NB4 (cell line): Measurements from ENCODE around the gene BTBD9.

Experiments used
- TF ChIP-seq, protein P1 (sequence below): IDR thresholded peaks from one replicate; pipeline ENCODE4 v1.5.1; 2012; ENCODE audit warnings: low read depth, low read length
- TF ChIP-seq, protein P2 (sequence below): IDR thresholded peaks from 2 replicates; pipeline ENCODE4 v1.6.1; 2011; ENCODE audit warnings: low read depth, low read length

DNA sequence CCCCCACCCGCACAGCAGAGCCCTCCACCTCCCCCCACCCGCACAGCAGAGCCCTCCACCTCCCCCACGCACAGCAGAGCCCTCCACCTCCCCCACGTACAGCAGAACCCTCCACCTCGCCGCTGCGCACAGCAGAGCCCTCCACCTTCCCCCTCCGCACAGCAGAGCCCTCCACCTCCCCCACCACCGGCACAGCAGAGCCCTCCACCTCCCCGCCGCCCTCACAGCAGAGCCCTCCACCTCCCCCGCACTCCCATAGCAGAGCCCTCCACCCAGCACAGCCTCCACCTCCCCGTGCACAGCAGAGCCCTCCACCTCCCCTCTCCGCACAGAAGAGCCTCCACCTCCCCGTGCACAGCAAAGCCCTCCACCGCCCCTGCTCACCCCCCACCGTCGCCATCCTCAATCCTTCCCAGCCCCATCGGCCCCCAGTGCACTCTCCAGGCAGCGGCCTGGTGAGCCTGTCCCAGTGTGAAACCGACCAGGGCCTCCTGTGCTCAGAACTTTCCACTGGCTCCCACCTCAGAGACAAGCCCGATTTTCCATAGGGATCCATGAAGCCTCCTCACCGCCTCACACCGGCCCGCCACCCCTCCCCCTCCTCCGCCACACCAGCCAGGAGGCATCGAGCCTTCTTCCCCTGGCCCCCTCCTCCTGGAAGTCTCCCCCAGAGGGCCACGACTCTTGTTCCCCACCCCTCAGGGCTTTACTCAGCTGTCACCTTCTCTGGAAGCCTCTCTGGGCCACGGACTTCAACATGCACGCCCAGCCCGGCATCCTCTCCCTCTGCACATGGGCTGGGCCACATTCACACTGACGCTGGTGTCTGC is 473.1 kb downstream of the BTBD9 start:
- TF ChIP-seq, protein P1, sequence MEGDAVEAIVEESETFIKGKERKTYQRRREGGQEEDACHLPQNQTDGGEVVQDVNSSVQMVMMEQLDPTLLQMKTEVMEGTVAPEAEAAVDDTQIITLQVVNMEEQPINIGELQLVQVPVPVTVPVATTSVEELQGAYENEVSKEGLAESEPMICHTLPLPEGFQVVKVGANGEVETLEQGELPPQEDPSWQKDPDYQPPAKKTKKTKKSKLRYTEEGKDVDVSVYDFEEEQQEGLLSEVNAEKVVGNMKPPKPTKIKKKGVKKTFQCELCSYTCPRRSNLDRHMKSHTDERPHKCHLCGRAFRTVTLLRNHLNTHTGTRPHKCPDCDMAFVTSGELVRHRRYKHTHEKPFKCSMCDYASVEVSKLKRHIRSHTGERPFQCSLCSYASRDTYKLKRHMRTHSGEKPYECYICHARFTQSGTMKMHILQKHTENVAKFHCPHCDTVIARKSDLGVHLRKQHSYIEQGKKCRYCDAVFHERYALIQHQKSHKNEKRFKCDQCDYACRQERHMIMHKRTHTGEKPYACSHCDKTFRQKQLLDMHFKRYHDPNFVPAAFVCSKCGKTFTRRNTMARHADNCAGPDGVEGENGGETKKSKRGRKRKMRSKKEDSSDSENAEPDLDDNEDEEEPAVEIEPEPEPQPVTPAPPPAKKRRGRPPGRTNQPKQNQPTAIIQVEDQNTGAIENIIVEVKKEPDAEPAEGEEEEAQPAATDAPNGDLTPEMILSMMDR = no peak
- TF ChIP-seq, protein P2, sequence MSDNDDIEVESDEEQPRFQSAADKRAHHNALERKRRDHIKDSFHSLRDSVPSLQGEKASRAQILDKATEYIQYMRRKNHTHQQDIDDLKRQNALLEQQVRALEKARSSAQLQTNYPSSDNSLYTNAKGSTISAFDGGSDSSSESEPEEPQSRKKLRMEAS = no peak
